ENCODE results near the gene BAIAP2L1. TPM values are rescaled to one million over a fixed set of nuclear protein-coding genes. Genes with fewer than 3 reads are reported as not detected.

BAIAP2L1 gene
- total and polyA plus RNA-seq, 9 of the 15 experiments (the other 6 are each of a cell fraction or from before 2014, with no cell fraction given): 4.2 to 29.8 (median 15.5) TPM

DNA sequence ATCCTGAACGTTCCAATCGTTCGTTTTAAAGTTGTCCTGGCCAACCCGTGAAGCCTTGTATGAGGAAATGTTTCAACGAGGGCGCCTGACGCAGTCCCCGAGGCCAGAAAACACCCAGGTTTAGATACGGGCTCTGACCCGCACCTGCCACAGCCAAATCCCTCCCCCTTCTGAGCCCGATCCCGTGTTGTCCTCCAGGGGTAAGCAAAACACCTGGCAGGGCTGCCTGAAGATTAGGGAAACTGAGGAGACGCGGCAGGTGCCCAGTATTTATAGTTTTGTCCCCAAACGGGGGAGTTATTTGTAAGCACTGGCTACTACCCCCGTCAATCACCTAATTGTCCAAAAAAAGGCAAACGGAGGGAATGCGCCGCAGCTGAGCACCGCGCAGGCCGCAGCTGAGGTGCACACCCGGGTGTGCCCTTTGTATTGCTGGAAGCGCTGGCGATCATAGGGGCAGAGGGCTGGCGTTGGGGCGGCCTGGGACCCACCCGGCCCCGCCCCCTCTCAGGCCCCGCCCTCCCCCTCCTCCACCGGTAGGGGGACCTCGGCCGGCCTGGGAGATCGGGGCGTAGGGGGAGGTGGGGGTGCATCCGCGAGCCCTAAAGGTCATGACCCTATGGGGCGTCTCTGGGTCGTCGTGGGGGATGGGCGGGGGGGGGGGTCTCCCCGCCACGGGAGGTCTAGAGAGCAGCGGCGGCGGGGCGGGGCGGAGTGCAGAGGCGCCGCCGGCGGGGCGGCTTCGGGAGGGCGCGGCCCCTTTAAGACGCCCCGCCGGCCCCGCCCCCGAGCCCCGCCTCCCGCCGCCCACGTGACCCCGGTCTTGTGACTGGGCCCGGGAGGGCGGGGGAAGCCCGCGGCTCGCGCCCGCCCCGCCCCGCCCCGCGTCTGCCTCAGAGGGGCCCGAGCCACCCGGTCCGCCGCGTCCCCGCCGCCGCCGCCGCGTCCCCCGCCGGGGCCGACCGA lies 119.8 kb downstream of the BAIAP2L1 start, which contains the start of gene BRI3 (continued):
- TF ChIP-seq ZBTB7A (IDR thresholded peaks at IDR 0.05; ENCODE audit: borderline replicate concordance, control insufficient read depth, low read depth, low read length) (peak; percentile 77; the same call in 1 of the 2 replicates), ARHGAP35 (IDR thresholded peaks at IDR 0.05; ENCODE audit: partially characterized antibody) (no peak), PHF8 (IDR thresholded peaks at IDR 0.05; ENCODE audit: borderline replicate concordance, low read length) (peak; percentile 58; the same call in 1 of the 2 replicates)
- TF ChIP-seq, protein P1, sequence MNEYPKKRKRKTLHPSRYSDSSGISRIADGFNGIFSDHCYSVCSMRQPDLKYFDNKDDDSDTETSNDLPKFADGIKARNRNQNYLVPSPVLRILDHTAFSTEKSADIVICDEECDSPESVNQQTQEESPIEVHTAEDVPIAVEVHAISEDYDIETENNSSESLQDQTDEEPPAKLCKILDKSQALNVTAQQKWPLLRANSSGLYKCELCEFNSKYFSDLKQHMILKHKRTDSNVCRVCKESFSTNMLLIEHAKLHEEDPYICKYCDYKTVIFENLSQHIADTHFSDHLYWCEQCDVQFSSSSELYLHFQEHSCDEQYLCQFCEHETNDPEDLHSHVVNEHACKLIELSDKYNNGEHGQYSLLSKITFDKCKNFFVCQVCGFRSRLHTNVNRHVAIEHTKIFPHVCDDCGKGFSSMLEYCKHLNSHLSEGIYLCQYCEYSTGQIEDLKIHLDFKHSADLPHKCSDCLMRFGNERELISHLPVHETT (CRISPR knock-in tag; conservative IDR thresholded peaks at IDR 0.05 in 1 of 2, IDR thresholded peaks at IDR 0.05 in 1 of 2): peak in 1 of 2 experiments; percentile 66; a peak in 1 of 4 replicates

DNA sequence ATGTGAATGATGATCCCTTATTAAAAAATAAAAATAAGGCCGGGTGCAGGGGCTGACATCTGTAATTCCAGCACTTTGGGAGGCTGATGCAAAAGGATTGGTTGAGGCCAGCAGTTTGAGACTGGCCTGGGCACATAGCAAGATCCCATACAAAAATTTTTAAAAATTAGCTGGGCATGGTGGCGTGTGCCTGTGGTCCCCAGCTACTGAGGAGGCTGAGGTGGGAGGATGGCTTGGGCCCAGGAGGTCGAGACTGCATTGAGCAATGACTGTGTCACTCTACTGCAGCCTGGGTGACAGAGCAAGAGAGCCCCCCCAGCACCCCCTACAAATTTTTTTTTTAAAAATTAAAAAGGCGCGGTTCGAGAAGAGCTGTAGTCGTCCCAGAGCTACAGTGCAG lies 120.6 kb downstream of the BAIAP2L1 start:
- WGBS (ENCODE audit: insufficient coverage, low coverage, missing lambda C conversion rate): 68% methylated on average over 5 of the region's 7 CpGs
- ChIA-PET POLR2A (no interaction called here), CTCF (ENCODE audit: low intra/inter-chr PET ratio) (no interaction called here)
- H3K79me2 ChIP-seq (ENCODE audit: control insufficient read depth, insufficient read depth, low read length): peaks cover 16% of the 10 kb centered on the region
- in situ Hi-C loops (cut with MboI): loop anchor here (5.0 kb wide), 1 partner anchor 43 kb away; no protein-coding TSS in a partner anchor
- H3K9ac ChIP-seq (ENCODE audit: insufficient read depth in 1 of 2, low read depth in 2 of 2, low read length in 2 of 2): peak overlapping the region in 1 of 2 experiments; percentile 62; a peak in 2 of 4 replicates
- ATAC-seq (no peak), FAIRE-seq (no peak), DNase-seq (ENCODE audit: extremely low read depth in 1 of 4, low spot score in 3 of 4) (no peak)
- H4K20me1 ChIP-seq (replicated peaks; ENCODE audit: control insufficient read depth, insufficient read depth, low read length): no peaks in the 10 kb centered on the region; the same call in 1 of the 2 replicates
- H2AFZ ChIP-seq (ENCODE audit: low read depth, low read length): peak overlapping the region; percentile 93
- BruUV-seq (replicated peaks): no TSS peak
- peaks cover 8 to 41% of the 10 kb centered on the region in 2 experiments; a peak in 4 of 5 replicates for H3K4me1 ChIP-seq (replicated peaks in 1 of 2; ENCODE audit: control insufficient read depth in 2 of 2, insufficient read depth in 2 of 2, low read length in 2 of 2)
- H3K27ac ChIP-seq (ENCODE audit: extremely low read depth, low read depth, low read length): peak overlapping the region; percentile 66; the same call in 1 of the 3 replicates
- intact Hi-C loops (cut with micrococcal nuclease): no loop called here
- peak overlapping the region; percentile 84 for H3K4me2 ChIP-seq (ENCODE audit: insufficient read depth, low read length)
- no peaks in the 10 kb centered on the region for H3K9me3 ChIP-seq (replicated peaks; ENCODE audit: control insufficient read depth, insufficient read depth, low read depth, low read length)
- H3K27me3 ChIP-seq (ENCODE audit: control insufficient read depth in 2 of 2, insufficient read depth in 2 of 2, low read length in 2 of 2): peaks cover 0 to 15% of the 10 kb centered on the region in 2 experiments; a peak in 2 of 5 replicates
- peaks cover 16% of the 10 kb centered on the region; the same call in 2 of the 3 replicates for H3K36me3 ChIP-seq (ENCODE audit: control insufficient read depth, insufficient read depth, low read length)
- H3K9me1 ChIP-seq (ENCODE audit: control insufficient read depth, insufficient read depth, low read length): no peaks in the 10 kb centered on the region
- no peak overlapping the region for H3K4me3 ChIP-seq
- no peak for TF ChIP-seq NUFIP1 (IDR thresholded peaks at IDR 0.05; ENCODE audit: partially characterized antibody)
- TF ChIP-seq, protein P2, sequence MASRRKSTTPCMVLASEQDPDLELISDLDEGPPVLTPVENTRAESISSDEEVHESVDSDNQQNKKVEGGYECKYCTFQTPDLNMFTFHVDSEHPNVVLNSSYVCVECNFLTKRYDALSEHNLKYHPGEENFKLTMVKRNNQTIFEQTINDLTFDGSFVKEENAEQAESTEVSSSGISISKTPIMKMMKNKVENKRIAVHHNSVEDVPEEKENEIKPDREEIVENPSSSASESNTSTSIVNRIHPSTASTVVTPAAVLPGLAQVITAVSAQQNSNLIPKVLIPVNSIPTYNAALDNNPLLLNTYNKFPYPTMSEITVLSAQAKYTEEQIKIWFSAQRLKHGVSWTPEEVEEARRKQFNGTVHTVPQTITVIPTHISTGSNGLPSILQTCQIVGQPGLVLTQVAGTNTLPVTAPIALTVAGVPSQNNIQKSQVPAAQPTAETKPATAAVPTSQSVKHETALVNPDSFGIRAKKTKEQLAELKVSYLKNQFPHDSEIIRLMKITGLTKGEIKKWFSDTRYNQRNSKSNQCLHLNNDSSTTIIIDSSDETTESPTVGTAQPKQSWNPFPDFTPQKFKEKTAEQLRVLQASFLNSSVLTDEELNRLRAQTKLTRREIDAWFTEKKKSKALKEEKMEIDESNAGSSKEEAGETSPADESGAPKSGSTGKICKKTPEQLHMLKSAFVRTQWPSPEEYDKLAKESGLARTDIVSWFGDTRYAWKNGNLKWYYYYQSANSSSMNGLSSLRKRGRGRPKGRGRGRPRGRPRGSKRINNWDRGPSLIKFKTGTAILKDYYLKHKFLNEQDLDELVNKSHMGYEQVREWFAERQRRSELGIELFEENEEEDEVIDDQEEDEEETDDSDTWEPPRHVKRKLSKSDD (conservative IDR thresholded peaks at IDR 0.05; ENCODE audit: low read length): no peak
- no peak for TF ChIP-seq SREBF1 (IDR thresholded peaks at IDR 0.05; ENCODE audit: borderline replicate concordance, low read depth, low read length)
- TF ChIP-seq MYNN (IDR thresholded peaks at IDR 0.05): no peak
- TF ChIP-seq MYNN (CRISPR knock-in tag; IDR thresholded peaks at IDR 0.05): no peak
- TF ChIP-seq, protein P3, sequence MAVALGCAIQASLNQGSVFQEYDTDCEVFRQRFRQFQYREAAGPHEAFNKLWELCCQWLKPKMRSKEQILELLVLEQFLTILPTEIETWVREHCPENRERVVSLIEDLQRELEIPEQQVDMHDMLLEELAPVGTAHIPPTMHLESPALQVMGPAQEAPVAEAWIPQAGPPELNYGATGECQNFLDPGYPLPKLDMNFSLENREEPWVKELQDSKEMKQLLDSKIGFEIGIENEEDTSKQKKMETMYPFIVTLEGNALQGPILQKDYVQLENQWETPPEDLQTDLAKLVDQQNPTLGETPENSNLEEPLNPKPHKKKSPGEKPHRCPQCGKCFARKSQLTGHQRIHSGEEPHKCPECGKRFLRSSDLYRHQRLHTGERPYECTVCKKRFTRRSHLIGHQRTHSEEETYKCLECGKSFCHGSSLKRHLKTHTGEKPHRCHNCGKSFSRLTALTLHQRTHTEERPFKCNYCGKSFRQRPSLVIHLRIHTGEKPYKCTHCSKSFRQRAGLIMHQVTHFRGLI (CRISPR knock-in tag; IDR thresholded peaks at IDR 0.05): no peak
- no peak for TF ChIP-seq ZNF24 (IDR thresholded peaks at IDR 0.05)
- no peak for TF ChIP-seq SAP30 (IDR thresholded peaks at IDR 0.05; ENCODE audit: borderline replicate concordance, insufficient read depth, low read depth, low read length, poor library complexity, severe bottlenecking)
- no peak for TF ChIP-seq NELFE (IDR thresholded peaks at IDR 0.05; ENCODE audit: insufficient read depth, insufficient read length)
